ENCODE measurements around the gene HMX2. TPM values are rescaled to one million over a fixed set of nuclear protein-coding genes. Genes with fewer than 3 reads are reported as not detected.
A peak's percentile ranks its signal among the peaks of the same experiment; 100 is the strongest.

Gene HMX2
- total RNA-seq, 1 donor from 2014 or later, result not detected

DNA sequence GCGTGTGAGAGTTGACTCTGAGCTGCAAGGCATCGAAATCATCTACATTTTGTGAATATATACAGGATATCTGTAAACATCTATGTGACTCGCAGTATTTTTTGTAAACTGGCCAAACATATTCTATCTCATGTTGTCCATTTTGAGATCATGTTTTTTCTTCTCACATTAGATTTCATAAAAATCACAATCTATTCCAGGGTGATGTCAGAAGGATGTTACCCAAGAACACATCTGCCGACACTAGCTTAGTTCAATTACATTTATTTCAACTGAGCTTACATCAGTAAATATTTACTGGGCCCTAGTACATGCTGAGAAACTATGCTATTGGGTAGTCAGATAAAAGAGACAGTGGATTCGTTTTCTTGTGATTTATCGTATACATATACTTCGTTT is 3.8 kb downstream of the HMX2 start:
- no peak overlapping the region for H3K4me3 ChIP-seq
- peaks cover 12% of the 10 kb centered on the region for H3K36me3 ChIP-seq
- peaks cover 64% of the 10 kb centered on the region for H3K27me3 ChIP-seq (ENCODE audit: low read depth)
- H3K9me3 ChIP-seq, result no peaks in the 10 kb centered on the region
- no peak for ATAC-seq
- peaks cover 59% of the 10 kb centered on the region for H3K4me1 ChIP-seq
- H3K27ac ChIP-seq, result no peak overlapping the region
- TF ChIP-seq, protein P1, sequence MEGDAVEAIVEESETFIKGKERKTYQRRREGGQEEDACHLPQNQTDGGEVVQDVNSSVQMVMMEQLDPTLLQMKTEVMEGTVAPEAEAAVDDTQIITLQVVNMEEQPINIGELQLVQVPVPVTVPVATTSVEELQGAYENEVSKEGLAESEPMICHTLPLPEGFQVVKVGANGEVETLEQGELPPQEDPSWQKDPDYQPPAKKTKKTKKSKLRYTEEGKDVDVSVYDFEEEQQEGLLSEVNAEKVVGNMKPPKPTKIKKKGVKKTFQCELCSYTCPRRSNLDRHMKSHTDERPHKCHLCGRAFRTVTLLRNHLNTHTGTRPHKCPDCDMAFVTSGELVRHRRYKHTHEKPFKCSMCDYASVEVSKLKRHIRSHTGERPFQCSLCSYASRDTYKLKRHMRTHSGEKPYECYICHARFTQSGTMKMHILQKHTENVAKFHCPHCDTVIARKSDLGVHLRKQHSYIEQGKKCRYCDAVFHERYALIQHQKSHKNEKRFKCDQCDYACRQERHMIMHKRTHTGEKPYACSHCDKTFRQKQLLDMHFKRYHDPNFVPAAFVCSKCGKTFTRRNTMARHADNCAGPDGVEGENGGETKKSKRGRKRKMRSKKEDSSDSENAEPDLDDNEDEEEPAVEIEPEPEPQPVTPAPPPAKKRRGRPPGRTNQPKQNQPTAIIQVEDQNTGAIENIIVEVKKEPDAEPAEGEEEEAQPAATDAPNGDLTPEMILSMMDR (IDR thresholded peaks at IDR 0.05), result no peak
- DNase-seq, result no peak
- intact Hi-C loops (cut with DNase I), result no loop called here

DNA sequence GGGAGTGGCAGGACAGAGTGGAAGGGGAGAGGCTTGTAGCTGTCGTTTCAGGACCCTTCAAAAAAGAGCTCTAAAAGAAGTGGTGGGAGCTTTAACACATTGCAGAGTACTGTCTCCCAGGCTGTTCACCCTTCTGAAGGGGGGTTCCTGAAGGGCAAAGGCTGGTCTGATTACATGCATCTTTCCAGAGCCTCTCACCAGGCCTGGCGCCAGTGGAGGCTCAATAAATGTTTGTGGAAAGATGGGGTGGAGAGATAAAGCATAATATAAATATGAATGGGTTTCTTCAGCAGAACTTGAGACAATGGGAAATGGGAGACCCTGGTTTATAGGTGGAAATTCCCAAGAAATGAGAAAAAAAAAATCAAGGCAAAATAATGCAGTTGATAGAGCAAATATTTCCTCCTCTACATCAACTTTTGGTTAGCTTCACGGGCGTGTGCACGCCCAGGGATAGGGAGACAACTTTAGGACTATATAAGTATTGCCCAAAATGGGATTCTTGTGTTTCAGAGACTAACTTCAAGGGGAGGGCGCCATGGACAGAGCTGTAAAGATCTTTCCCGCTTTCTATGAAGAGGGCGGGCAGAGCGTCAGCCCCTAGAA is 5.7 kb downstream of the HMX2 start:
- H3K27ac ChIP-seq, result no peak overlapping the region

DNA sequence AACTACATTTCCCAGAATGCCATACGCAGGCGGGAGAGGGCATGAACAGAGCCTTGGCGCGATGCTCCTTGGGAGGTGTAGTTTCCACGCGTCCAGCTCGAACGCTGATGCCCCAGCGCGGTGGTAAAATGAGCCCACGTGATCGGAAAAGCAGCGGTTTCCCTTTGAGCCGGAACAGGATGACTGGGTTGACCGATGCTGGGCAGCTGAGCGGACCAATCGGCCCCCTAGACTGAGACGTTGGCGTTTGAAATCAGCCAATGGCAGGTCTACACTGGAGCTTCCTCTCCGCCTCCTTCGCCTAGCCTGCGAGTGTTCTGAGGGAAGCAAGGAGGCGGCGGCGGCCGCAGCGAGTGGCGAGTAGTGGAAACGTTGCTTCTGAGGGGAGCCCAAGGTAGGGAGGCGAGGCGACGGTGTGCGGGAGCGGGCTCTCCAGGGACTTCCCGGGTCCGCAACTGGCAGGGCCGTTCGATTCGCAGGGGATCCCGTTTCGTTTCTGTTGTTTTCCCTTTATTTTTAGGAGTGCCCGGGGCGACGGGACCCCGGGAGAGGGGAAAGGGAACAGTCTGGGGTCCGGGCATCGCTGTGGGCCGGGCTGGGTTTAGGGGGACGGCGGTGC is 6.3 kb downstream of the HMX2 start, which contains the start of gene BUB3:
BUB3 (plus strand) TSS at position 311 of the 619 bp plus-strand sequence. CDS start 516 bp downstream, outside the sequence.
- TF ChIP-seq, protein P1 (IDR thresholded peaks at IDR 0.05), result no peak
- Histone ChIP-seq H3K36me3 (peaks cover 36% of the 10 kb centered on the region), H3K9me3 (no peaks in the 10 kb centered on the region), H3K27me3 (ENCODE audit: low read depth) (peaks cover 39% of the 10 kb centered on the region), H3K4me1 (peaks cover 43% of the 10 kb centered on the region), H3K4me3 (peak within 1 kb of the TSS; percentile 89), H3K27ac (peak within 1 kb of the TSS; percentile 91)
- ATAC-seq (peak; percentile 99), DNase-seq (peak; percentile 99)
- intact Hi-C loops (cut with DNase I), result no loop called here

More for the DNA sequence above, 5.7 kb downstream of the HMX2 start:
- Histone ChIP-seq H3K4me3 (peak overlapping the region; percentile 89), H3K9me3 (no peaks in the 10 kb centered on the region), H3K4me1 (peaks cover 46% of the 10 kb centered on the region), H3K36me3 (peaks cover 30% of the 10 kb centered on the region), H3K27me3 (ENCODE audit: low read depth) (peaks cover 45% of the 10 kb centered on the region)
- TF ChIP-seq, protein P1 (IDR thresholded peaks at IDR 0.05), result no peak
- DNase-seq (no peak), ATAC-seq (no peak)
- intact Hi-C loops (cut with DNase I), result no loop called here

DNA sequence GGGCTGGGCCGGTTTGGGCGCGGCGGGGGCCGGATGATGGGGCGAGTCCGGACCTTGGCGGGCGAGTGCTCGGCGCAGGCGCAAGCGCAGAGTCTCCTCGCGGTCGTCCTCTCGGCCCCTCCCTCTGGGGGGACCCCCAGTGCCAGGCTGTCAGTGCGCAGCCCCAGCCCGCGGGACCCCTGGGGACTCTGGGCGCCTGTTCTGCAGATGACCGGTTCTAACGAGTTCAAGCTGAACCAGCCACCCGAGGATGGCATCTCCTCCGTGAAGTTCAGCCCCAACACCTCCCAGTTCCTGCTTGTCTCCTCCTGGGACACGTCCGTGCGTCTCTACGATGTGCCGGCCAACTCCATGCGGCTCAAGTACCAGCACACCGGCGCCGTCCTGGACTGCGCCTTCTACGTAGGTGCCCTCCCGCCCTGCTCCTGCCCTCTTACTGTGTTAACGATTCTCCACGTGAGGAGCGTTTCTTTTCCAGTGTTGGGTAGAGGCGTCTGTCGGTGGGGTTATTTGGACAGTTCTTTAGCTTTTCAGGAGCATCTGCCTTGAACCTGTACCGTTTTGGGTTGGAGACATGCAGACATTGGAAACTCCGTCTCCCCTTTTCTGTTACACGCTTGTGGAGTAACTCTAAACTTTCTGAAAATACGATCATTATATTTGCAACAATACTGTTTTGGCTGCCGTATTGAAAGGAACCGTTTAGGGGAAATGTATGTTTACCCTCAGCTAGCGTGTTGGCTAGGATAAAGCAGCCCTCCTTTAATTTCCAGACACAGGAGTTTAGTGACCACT is 7.0 kb downstream of the HMX2 start:
- peak; percentile 71 to 78 for ATAC-seq
- Histone ChIP-seq H3K27ac (peak overlapping the region; percentile 91), H3K4me1 (peaks cover 36% of the 10 kb centered on the region), H3K9me3 (no peaks in the 10 kb centered on the region), H3K4me3 (peak overlapping the region; percentile 89), H3K27me3 (ENCODE audit: low read depth) (peaks cover 32% of the 10 kb centered on the region), H3K36me3 (peaks cover 42% of the 10 kb centered on the region)
- TF ChIP-seq, protein P1 (IDR thresholded peaks at IDR 0.05), result no peak
- intact Hi-C loops (cut with DNase I), result no loop called here
- DNase-seq, result peak; percentile 66

DNA sequence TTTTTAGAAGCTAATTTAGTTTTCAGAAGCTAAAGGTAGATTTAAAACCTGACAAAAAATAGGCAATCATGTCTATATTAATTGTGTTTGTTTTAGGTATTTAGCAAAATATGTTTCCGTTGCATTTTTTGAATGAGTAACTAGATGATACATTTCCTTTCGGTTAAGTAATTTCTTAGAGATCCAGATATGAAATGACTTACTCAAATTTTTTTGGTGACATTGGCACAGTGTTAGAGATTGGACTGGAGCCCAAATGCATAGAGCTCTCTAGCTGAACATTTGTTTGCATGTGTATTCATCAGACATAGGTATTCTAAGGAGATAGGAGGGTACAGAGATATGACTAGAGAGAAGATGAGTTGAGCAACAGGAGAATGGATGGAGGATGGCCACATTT is 8.1 kb downstream of the HMX2 start:
- H3K27ac ChIP-seq, result no peak overlapping the region
- peaks cover 54% of the 10 kb centered on the region for H3K36me3 ChIP-seq
- intact Hi-C loops (cut with DNase I), result no loop called here
- no peak for DNase-seq
- H3K9me3 ChIP-seq, result no peaks in the 10 kb centered on the region
- H3K4me1 ChIP-seq, result peaks cover 24% of the 10 kb centered on the region
- no peak for ATAC-seq
- TF ChIP-seq, protein P1 (IDR thresholded peaks at IDR 0.05), result no peak
- H3K4me3 ChIP-seq, result no peak overlapping the region
- H3K27me3 ChIP-seq (ENCODE audit: low read depth), result peaks cover 20% of the 10 kb centered on the region

All from lower lobe of right lung (tissue), 2 donors.